ENCODE measurements around the gene EIF2AK3.

Gene EIF2AK3

GRCh38 chr2:88627055-88627855 is at the start of gene EIF2AK3:
Gene EIF2AK3, minus strand, starts transcription at chr2:88627464. Its CDS starts 190 bp downstream, at chr2:88627274.
- TF ChIP-seq CTCF (IDR thresholded peaks at IDR 0.05; ENCODE audit: borderline replicate concordance, insufficient read depth, low read depth, low read length): no peak
- H3K4me3 ChIP-seq (ENCODE audit: low read depth, low read length): peak within 1 kb of the TSS; percentile 94

GRCh38 chr2:88673363-88673762 is 46.1 kb upstream of the EIF2AK3 start:
- no peak for TF ChIP-seq CTCF (IDR thresholded peaks at IDR 0.05; ENCODE audit: borderline replicate concordance, insufficient read depth, low read depth, low read length)
- no peak overlapping the region for H3K4me3 ChIP-seq (ENCODE audit: low read depth, low read length)

- TF ChIP-seq CTCF (IDR thresholded peaks at IDR 0.05; ENCODE audit: borderline replicate concordance, insufficient read depth, low read depth, low read length): peak; percentile 73
- H3K4me3 ChIP-seq (ENCODE audit: low read depth, low read length): no peak overlapping the region
Observed at GRCh38 chr2:88671786-88672427, 44.6 kb upstream of the EIF2AK3 start.

- peak; percentile 69; the same call in 1 of the 2 replicates for TF ChIP-seq CTCF (IDR thresholded peaks at IDR 0.05; ENCODE audit: borderline replicate concordance, insufficient read depth, low read depth, low read length)
- no peak overlapping the region for H3K4me3 ChIP-seq (ENCODE audit: low read depth, low read length)
Observed at GRCh38 chr2:88669482-88670214, 42.4 kb upstream of the EIF2AK3 start.

GRCh38 chr2:88668862-88669261 is 41.6 kb upstream of the EIF2AK3 start:
- no peak for TF ChIP-seq CTCF (IDR thresholded peaks at IDR 0.05; ENCODE audit: borderline replicate concordance, insufficient read depth, low read depth, low read length)
- H3K4me3 ChIP-seq (ENCODE audit: low read depth, low read length): no peak overlapping the region

- no peak for TF ChIP-seq CTCF (IDR thresholded peaks at IDR 0.05; ENCODE audit: borderline replicate concordance, insufficient read depth, low read depth, low read length)
- H3K4me3 ChIP-seq (ENCODE audit: low read depth, low read length): no peak overlapping the region
Observed at GRCh38 chr2:88667219-88667618, 40.0 kb upstream of the EIF2AK3 start.

All from GM12875 (cell line).